ENCODE results near the gene RRP1.
"Not testable (repeated sequence)": the region's sequence is repeated elsewhere in the genome, so short reads cannot be mapped to it uniquely, and the experiment has no call there.

Gene RRP1

GRCh38 chr21:43819511-43820405 lies 30.4 kb downstream of the RRP1 start:
- no peak for DNase-seq

GRCh38 chr21:43820466-43820865 lies 31.1 kb downstream of the RRP1 start:
- no peak for DNase-seq

GRCh38 chr21:43822166-43822565 lies 32.8 kb downstream of the RRP1 start:
- DNase-seq, result not testable (repeated sequence)

- DNase-seq, result not testable (repeated sequence)
Measured at GRCh38 chr21:43822741-43823140, 33.4 kb downstream of the RRP1 start.

GRCh38 chr21:43824333-43825241 lies 35.2 kb downstream of the RRP1 start:
- no peak for DNase-seq

- DNase-seq, result no peak
Measured at GRCh38 chr21:43825242-43825935, 36.0 kb downstream of the RRP1 start.

- DNase-seq, result no peak
Measured at GRCh38 chr21:43825936-43826622, 36.7 kb downstream of the RRP1 start.

GRCh38 chr21:43826623-43826974 lies 37.2 kb downstream of the RRP1 start:
- no peak for DNase-seq

GRCh38 chr21:43827015-43827611 lies 37.7 kb downstream of the RRP1 start:
- no peak for DNase-seq

- no peak for DNase-seq
Measured at GRCh38 chr21:43829161-43829560, 39.8 kb downstream of the RRP1 start.

- DNase-seq, result no peak
Measured at GRCh38 chr21:43829575-43830119, 40.3 kb downstream of the RRP1 start.

- DNase-seq, result no peak
Measured at GRCh38 chr21:43832158-43832550, 42.8 kb downstream of the RRP1 start.

- no peak for DNase-seq
Measured at GRCh38 chr21:43832648-43833047, 43.3 kb downstream of the RRP1 start.

GRCh38 chr21:43834146-43834905 lies 44.9 kb downstream of the RRP1 start:
- no peak for DNase-seq

- DNase-seq, result no peak
Measured at GRCh38 chr21:43835050-43835449, 45.7 kb downstream of the RRP1 start.

- DNase-seq, result no peak
Measured at GRCh38 chr21:43835861-43836260, 46.5 kb downstream of the RRP1 start.

- DNase-seq, result no peak
Measured at GRCh38 chr21:43836616-43837015, 47.2 kb downstream of the RRP1 start.

GRCh38 chr21:43840259-43840658 lies 50.9 kb downstream of the RRP1 start:
- no peak for DNase-seq

- DNase-seq, result no peak
Measured at GRCh38 chr21:43842742-43843141, 53.4 kb downstream of the RRP1 start.

- not testable (repeated sequence) for DNase-seq
Measured at GRCh38 chr21:43844906-43845305, 55.5 kb downstream of the RRP1 start.

GRCh38 chr21:43845386-43845785 lies 56.0 kb downstream of the RRP1 start:
- DNase-seq, result no peak

All from NCI-H1048 (cell line).